ENCODE measurements around the gene SLC17A9.

SLC17A9 gene

DNA sequence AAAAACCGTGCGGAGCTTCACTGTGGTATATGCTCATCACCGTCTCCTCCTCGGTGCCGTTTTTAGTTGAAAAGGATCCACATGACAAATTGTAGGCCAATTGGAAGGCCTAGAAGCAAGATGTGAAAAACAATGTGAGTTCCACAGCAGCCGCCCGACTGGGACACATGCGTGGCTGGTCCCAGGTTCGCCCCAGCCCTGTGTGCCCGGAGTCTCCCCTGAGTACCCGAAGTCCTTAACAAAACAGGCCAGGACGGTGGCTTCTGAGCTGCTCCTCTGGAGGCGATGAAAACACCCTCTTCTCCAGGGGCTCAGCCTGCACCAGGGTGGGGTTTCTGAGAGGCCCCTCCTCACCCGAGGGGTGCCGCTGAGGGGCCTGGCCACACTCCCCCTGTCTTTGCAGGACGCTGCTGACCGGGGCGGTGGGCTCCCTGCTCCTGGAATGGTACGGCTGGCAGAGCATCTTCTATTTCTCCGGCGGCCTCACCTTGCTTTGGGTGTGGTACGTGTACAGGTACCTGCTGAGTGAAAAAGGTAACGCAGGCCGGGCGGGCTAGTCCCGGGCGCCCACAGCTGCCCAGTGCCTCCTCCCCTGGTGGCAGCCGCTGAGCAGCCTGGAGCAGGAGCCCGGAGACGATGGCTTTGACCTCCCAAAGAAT, 9.8 kb downstream of the SLC17A9 start:
- Histone ChIP-seq H3K27me3 (replicated peaks; ENCODE audit: control insufficient read depth, insufficient read depth, low read length) (no peaks in the 10 kb centered on the region), H3K36me3 (ENCODE audit: control insufficient read depth, insufficient read depth, low read length) (peaks cover 38% of the 10 kb centered on the region), H3K4me3 (replicated peaks; ENCODE audit: low read depth, low read length) (no peak overlapping the region)
- no peak for TF ChIP-seq CTCF (IDR thresholded peaks at IDR 0.05; ENCODE audit: insufficient read depth, low read length, poor library complexity, severe bottlenecking)
- DNase-seq (ENCODE audit: extremely low read depth, insufficient read length), result no peak

DNA sequence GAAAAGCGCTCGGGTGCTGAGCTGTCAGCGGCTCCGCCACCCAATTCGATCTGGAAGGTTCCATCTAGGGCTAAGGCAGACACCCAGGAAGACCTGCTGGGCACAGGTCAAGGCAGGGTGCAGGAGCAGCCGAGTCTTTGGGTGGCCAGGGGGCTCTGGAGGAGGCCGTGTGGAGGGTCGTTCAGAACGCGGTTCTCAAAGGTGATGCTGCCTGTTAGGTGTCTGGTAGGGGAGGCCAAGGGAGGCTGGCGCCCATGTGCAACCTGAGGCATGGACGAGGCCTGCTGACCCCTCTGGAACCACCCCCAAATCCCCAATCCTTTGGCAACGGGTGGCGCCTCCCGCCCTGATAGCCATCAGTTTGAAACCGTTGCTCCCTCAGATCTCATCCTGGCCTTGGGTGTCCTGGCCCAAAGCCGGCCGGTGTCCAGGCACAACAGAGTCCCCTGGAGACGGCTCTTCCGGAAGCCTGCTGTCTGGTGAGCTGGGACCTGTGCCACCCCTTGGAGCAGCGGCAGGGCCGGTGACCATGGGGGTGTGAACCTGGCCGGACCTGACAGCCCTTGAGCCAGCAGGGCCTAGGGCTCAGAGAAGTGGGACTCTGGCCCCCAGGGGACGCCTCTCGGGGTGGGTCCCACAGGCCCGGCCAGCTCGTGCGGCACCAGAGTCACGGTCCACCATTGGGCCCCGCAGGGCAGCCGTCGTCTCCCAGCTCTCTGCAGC, 10.5 kb downstream of the SLC17A9 start:
- DNase-seq (ENCODE audit: extremely low read depth, insufficient read length), result no peak
- H3K27me3 ChIP-seq (replicated peaks; ENCODE audit: control insufficient read depth, insufficient read depth, low read length), result no peaks in the 10 kb centered on the region
- peaks cover 32% of the 10 kb centered on the region for H3K36me3 ChIP-seq (ENCODE audit: control insufficient read depth, insufficient read depth, low read length)
- no peak overlapping the region for H3K4me3 ChIP-seq (replicated peaks; ENCODE audit: low read depth, low read length)
- no peak for TF ChIP-seq CTCF (IDR thresholded peaks at IDR 0.05; ENCODE audit: insufficient read depth, low read length, poor library complexity, severe bottlenecking)

- no peak for DNase-seq (ENCODE audit: extremely low read depth, insufficient read length)
- TF ChIP-seq CTCF (IDR thresholded peaks at IDR 0.05; ENCODE audit: insufficient read depth, low read length, poor library complexity, severe bottlenecking), result no peak
- Histone ChIP-seq H3K4me3 (replicated peaks; ENCODE audit: low read depth, low read length) (no peak overlapping the region), H3K27me3 (replicated peaks; ENCODE audit: control insufficient read depth, insufficient read depth, low read length) (no peaks in the 10 kb centered on the region), H3K36me3 (ENCODE audit: control insufficient read depth, insufficient read depth, low read length) (peaks cover 25% of the 10 kb centered on the region)
Measured at GRCh38 chr20:62963614-62964397, 11.3 kb downstream of the SLC17A9 start.

GRCh38 chr20:62964700-62965099, 12.2 kb downstream of the SLC17A9 start:
- Histone ChIP-seq H3K27me3 (replicated peaks; ENCODE audit: control insufficient read depth, insufficient read depth, low read length) (no peaks in the 10 kb centered on the region), H3K4me3 (replicated peaks; ENCODE audit: low read depth, low read length) (no peak overlapping the region), H3K36me3 (ENCODE audit: control insufficient read depth, insufficient read depth, low read length) (peaks cover 21% of the 10 kb centered on the region)
- no peak for DNase-seq (ENCODE audit: extremely low read depth, insufficient read length)
- no peak for TF ChIP-seq CTCF (IDR thresholded peaks at IDR 0.05; ENCODE audit: insufficient read depth, low read length, poor library complexity, severe bottlenecking)

GRCh38 chr20:62965363-62965771, 12.9 kb downstream of the SLC17A9 start:
- Histone ChIP-seq H3K4me3 (replicated peaks; ENCODE audit: low read depth, low read length) (no peak overlapping the region), H3K27me3 (replicated peaks; ENCODE audit: control insufficient read depth, insufficient read depth, low read length) (no peaks in the 10 kb centered on the region), H3K36me3 (ENCODE audit: control insufficient read depth, insufficient read depth, low read length) (peaks cover 17% of the 10 kb centered on the region)
- no peak for TF ChIP-seq CTCF (IDR thresholded peaks at IDR 0.05; ENCODE audit: insufficient read depth, low read length, poor library complexity, severe bottlenecking)
- no peak for DNase-seq (ENCODE audit: extremely low read depth, insufficient read length)
